Osteoblast (primary cell): Measurements from ENCODE around the gene SMIM20. TPM values are rescaled to one million over a fixed set of nuclear protein-coding genes. Genes with fewer than 3 reads are reported as not detected.

Source experiments
- DNase-seq: peaks from one replicate; pipeline ENCODE4 v3.0.0; 2011; ENCODE audit warnings: low spot score, mixed read lengths; ENCODE audit not compliant: insufficient read length; ENCODE audit errors: missing footprints
- H2AFZ ChIP-seq: 2 replicates; pipeline ENCODE4 v1.6.0; 2011; ENCODE audit warnings: mild to moderate bottlenecking, low read length
- H3K27ac ChIP-seq: 2 replicates; pipeline ENCODE4 v1.5.1; 2011; ENCODE audit warnings: mild to moderate bottlenecking, low read depth, low read length, moderate library complexity
- H3K27me3 ChIP-seq: 2 replicates; pipeline ENCODE4 v1.6.0; 2012; ENCODE audit warnings: mild to moderate bottlenecking, control low read depth, inconsistent platforms, low read length, moderate library complexity; ENCODE audit not compliant: insufficient read depth
- H3K36me3 ChIP-seq: 2 replicates; pipeline ENCODE4 v1.5.1; 2011; ENCODE audit warnings: mild to moderate bottlenecking, low read length, control low read depth, moderate library complexity; ENCODE audit not compliant: insufficient read depth
- H3K4me1 ChIP-seq: 2 replicates; pipeline ENCODE4 v1.5.1; 2011; ENCODE audit warnings: mild to moderate bottlenecking, low read length, control low read depth, moderate library complexity; ENCODE audit not compliant: insufficient read depth
- H3K4me2 ChIP-seq: 2 replicates; pipeline ENCODE4 v1.6.0; 2011; ENCODE audit warnings: mild to moderate bottlenecking, low read length; ENCODE audit not compliant: insufficient read depth
- H3K4me3 ChIP-seq: fragments of 200-600 bp; sonication (generic); 3 replicates; pipeline ENCODE4 v1.5.1; 2012; ENCODE audit warnings: mild to moderate bottlenecking, low read length, inconsistent platforms; ENCODE audit not compliant: insufficient read depth
- H3K79me2 ChIP-seq: 2 replicates; pipeline ENCODE4 v1.6.0; 2012; ENCODE audit warnings: mild to moderate bottlenecking, low read length, control low read depth, inconsistent platforms; ENCODE audit not compliant: insufficient read depth
- H3K9me3 ChIP-seq: 2 replicates; pipeline ENCODE4 v1.5.1; 2011; ENCODE audit warnings: low read depth, low read length, control low read depth
- H4K20me1 ChIP-seq: 2 replicates; pipeline ENCODE4 v1.6.0; 2012; ENCODE audit warnings: mild to moderate bottlenecking, low read length, control low read depth; ENCODE audit not compliant: insufficient read depth
- total RNA-seq: library from RNA; depleted of rRNA; stranded (reverse); fragments of >200 nt; gene quantifications from 2 replicates; pipeline ENCODE4 v1.2.3, GENCODE V29; 2012
- TF ChIP-seq, protein P1 (sequence below): IDR thresholded peaks from 2 replicates; pipeline ENCODE4 v1.5.1; 2011; ENCODE audit warnings: mild to moderate bottlenecking, low read depth, low read length, moderate library complexity; ENCODE audit errors: extremely low read depth

Gene SMIM20
- total RNA-seq, 1 donor, result 34.7 TPM

GRCh38 chr4:25955705-25956104 lies 41.7 kb downstream of the SMIM20 start:
- Histone ChIP-seq H2AFZ (no peak overlapping the region), H4K20me1 (no peaks in the 10 kb centered on the region), H3K9me3 (no peaks in the 10 kb centered on the region), H3K79me2 (no peaks in the 10 kb centered on the region), H3K4me1 (no peaks in the 10 kb centered on the region), H3K36me3 (no peaks in the 10 kb centered on the region), H3K4me2 (no peak overlapping the region), H3K27ac (no peak overlapping the region), H3K27me3 (peaks cover 17% of the 10 kb centered on the region), H3K4me3 (no peak overlapping the region)
- DNase-seq, result no peak
- TF ChIP-seq, protein P1, sequence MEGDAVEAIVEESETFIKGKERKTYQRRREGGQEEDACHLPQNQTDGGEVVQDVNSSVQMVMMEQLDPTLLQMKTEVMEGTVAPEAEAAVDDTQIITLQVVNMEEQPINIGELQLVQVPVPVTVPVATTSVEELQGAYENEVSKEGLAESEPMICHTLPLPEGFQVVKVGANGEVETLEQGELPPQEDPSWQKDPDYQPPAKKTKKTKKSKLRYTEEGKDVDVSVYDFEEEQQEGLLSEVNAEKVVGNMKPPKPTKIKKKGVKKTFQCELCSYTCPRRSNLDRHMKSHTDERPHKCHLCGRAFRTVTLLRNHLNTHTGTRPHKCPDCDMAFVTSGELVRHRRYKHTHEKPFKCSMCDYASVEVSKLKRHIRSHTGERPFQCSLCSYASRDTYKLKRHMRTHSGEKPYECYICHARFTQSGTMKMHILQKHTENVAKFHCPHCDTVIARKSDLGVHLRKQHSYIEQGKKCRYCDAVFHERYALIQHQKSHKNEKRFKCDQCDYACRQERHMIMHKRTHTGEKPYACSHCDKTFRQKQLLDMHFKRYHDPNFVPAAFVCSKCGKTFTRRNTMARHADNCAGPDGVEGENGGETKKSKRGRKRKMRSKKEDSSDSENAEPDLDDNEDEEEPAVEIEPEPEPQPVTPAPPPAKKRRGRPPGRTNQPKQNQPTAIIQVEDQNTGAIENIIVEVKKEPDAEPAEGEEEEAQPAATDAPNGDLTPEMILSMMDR, result no peak

- Histone ChIP-seq H3K27ac (no peak overlapping the region), H2AFZ (no peak overlapping the region), H3K36me3 (no peaks in the 10 kb centered on the region), H3K4me1 (no peaks in the 10 kb centered on the region), H3K4me3 (no peak overlapping the region), H3K79me2 (no peaks in the 10 kb centered on the region), H3K27me3 (peaks cover 17% of the 10 kb centered on the region), H3K4me2 (no peak overlapping the region), H4K20me1 (no peaks in the 10 kb centered on the region), H3K9me3 (no peaks in the 10 kb centered on the region)
- DNase-seq, result no peak
- TF ChIP-seq, protein P1, result no peak
These were observed 42.2 kb downstream of the SMIM20 start for GRCh38 chr4:25956260-25956659.

DNA sequence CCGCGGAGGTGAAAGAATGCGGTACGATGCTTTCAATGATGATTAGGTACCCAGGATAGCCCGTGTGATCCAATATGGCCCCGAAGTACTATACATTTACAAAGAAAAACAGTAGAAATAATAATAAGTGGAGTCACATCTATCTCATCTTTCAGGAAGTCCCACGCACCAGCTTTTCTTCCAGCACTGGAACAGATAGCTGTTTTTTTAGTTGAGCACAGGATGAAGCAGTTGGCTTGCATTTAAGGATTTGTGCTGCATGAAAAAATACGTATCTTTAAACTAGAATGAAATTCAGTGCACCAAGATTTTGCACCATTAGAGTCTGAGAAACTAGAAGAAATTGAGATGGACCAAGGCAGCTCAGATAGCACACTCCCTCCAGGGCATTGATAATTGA lies 44.1 kb downstream of the SMIM20 start:
- Histone ChIP-seq H3K27ac (no peak overlapping the region), H3K36me3 (no peaks in the 10 kb centered on the region), H4K20me1 (no peaks in the 10 kb centered on the region), H3K4me2 (no peak overlapping the region), H3K27me3 (peaks cover 17% of the 10 kb centered on the region), H3K4me3 (no peak overlapping the region), H3K4me1 (no peaks in the 10 kb centered on the region), H3K9me3 (no peaks in the 10 kb centered on the region), H2AFZ (no peak overlapping the region), H3K79me2 (no peaks in the 10 kb centered on the region)
- DNase-seq, result no peak
- TF ChIP-seq, protein P1, result no peak

DNA sequence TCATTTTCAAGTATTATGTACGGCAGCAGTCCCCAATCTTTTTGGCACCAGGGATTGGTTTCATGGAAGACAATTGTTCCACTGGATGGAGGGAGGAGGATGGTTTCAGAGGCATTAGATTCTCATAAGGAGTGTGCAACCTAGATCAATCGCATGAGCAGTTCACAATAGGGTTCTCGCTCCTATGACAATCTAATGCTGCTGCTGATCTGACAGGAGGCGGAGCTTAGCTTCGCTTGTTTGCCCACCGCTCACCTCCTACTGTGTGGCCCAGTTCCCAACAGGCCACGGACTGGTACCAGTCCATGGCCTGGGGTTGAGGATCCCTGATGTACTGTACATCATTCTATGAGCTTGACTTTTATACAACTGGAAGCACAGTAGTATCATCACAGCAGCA lies 48.4 kb downstream of the SMIM20 start:
- Histone ChIP-seq H3K4me3 (no peak overlapping the region), H2AFZ (no peak overlapping the region), H4K20me1 (no peaks in the 10 kb centered on the region), H3K27me3 (peaks cover 2% of the 10 kb centered on the region), H3K9me3 (no peaks in the 10 kb centered on the region), H3K36me3 (no peaks in the 10 kb centered on the region), H3K79me2 (no peaks in the 10 kb centered on the region), H3K4me2 (no peak overlapping the region), H3K4me1 (no peaks in the 10 kb centered on the region), H3K27ac (no peak overlapping the region)
- DNase-seq, result no peak
- TF ChIP-seq, protein P1, result no peak
